Left ventricle myocardium inferior (tissue), 1 donor: Measurements from ENCODE around the gene ASPDH. TPM values are rescaled to one million over a fixed set of nuclear protein-coding genes. Genes with fewer than 3 reads are reported as not detected.

ENCODE experiments used
- DNase-seq: peaks from one replicate; pipeline ENCODE4 v3.0.0-alpha.2; 2020
- H3K27ac ChIP-seq: fragments of 200-600 bp; replicated peaks from 2 replicates; pipeline ENCODE4 v1.8.0; 2021
- H3K27me3 ChIP-seq: fragments of 200-600 bp; 2 replicates; pipeline ENCODE4 v1.8.0; 2021; ENCODE audit warnings: low read depth
- H3K36me3 ChIP-seq: fragments of 200-600 bp; 2 replicates; pipeline ENCODE4 v1.8.0; 2021
- H3K4me1 ChIP-seq: fragments of 200-600 bp; 2 replicates; pipeline ENCODE4 v1.8.0; 2021
- H3K4me3 ChIP-seq: fragments of 200-600 bp; 2 replicates; pipeline ENCODE4 v1.8.0; 2021; ENCODE audit warnings: mild to moderate bottlenecking, moderate library complexity
- H3K9me3 ChIP-seq: fragments of 200-600 bp; replicated peaks from 2 replicates; pipeline ENCODE4 v1.8.0; 2021
- intact Hi-C: fragments of 100-400 bp; cut with micrococcal nuclease; formaldehyde crosslinking; loops from one replicate; pipeline ENCODE4 v1.11.0; 2022
- total RNA-seq: library from RNA; stranded (reverse); fragmentation: NEBNext Ultra II Directional; extraction: Animal tissue kit (Norgen Biotek cat#: 25700); gene quantifications from one replicate; pipeline ENCODE4 v1.2.1, GENCODE V29; 2021
- TF ChIP-seq, protein P1 (sequence below): fragments of 200-600 bp; IDR thresholded peaks from 2 replicates; pipeline ENCODE4 v1.8.0; 2021; ENCODE audit warnings: antibody characterized with exemption, mild to moderate bottlenecking, borderline replicate concordance
- donor health status: DM: no; HTN: yes; CAD: no; lungs with severe emphysema.

Gene ASPDH
- total RNA-seq, 1 donor from 2014 or later: not detected

DNA sequence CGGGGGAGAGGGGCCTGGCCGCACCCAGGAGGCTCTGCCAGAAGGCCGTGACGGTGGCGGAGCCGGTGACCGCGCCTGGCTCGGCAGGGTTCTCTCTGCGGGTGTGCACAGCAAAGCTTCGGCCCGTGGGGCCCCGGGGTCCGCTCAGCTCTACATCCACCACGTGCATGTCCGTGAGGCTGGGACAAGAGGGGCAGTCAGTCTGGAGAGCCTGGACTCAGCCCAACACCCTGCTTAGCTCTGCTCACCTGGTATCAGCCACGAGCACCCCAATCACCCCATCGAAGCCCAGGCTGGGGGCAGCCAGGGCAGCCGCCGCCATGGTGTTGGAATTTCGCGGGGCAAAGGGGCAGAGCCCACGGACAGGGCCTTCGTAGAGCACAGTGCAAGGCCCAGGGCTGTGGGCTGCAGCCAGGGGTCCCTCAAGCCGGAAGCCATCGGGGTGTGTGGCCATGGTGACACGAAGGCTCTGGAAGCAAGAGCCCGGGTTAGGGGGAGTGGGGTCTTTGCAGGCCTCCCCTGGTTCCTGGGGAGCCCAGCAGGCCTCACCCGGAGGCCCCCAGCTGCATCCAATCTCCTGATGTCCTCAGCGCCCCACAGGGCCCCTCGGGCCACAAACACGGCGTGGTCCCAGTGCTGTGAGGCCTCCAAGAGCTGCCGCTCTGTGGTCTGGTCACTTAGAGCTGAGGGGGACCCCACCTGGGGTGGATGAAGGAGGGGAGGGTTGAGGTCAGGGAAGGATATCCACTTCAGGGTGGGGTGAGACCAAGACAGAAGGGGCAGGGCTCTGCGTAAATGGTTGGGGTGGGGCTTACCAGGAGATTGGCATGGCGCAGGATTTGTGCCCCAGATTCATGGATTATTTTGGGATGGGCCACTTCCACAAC, 1.4 kb downstream of the ASPDH start:
- Histone ChIP-seq H3K27ac (peak overlapping the region; percentile 85), H3K9me3 (no peaks in the 10 kb centered on the region), H3K4me1 (peaks cover 26% of the 10 kb centered on the region), H3K36me3 (no peaks in the 10 kb centered on the region), H3K4me3 (peak overlapping the region; percentile 86), H3K27me3 (no peaks in the 10 kb centered on the region)
- intact Hi-C loops: no loop called here
- DNase-seq: no peak
- TF ChIP-seq, protein P1, sequence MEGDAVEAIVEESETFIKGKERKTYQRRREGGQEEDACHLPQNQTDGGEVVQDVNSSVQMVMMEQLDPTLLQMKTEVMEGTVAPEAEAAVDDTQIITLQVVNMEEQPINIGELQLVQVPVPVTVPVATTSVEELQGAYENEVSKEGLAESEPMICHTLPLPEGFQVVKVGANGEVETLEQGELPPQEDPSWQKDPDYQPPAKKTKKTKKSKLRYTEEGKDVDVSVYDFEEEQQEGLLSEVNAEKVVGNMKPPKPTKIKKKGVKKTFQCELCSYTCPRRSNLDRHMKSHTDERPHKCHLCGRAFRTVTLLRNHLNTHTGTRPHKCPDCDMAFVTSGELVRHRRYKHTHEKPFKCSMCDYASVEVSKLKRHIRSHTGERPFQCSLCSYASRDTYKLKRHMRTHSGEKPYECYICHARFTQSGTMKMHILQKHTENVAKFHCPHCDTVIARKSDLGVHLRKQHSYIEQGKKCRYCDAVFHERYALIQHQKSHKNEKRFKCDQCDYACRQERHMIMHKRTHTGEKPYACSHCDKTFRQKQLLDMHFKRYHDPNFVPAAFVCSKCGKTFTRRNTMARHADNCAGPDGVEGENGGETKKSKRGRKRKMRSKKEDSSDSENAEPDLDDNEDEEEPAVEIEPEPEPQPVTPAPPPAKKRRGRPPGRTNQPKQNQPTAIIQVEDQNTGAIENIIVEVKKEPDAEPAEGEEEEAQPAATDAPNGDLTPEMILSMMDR: no peak

DNA sequence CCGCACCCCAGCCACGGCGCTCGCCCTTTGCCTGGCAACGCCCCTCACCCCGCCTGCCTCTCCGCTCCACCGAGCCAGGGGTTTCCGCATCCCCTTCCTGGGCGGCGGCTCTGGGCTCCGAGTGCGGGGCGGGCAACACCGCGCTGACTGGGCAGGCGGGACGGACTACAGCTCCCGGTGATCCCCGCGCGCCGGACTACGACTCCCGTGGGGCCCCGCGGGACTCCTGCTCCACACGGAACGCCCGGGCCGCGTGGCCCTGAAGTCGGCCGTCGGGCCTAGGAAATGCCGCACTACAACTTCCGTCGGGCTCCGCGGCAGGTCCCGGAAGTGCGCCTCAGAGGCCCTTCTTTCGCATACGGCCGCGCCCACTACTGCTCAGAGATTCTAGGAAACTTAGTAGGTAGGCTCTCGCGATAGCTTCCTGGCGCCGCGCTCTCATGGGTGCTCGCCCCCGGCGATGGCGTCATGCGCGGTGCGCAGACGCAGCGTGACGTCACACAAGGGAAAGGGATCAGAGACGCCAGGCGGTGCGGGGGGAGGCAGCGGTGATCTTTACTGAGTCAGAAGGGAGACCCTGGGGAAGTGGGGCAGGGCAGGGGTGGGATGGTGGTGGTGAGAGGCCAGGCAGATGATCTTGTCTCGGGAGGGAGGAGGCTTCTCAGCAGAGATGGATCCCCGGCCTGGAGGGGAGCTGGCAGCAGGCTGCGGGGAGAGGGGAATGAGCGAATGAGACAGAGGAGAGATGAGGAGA, 2.5 kb downstream of the ASPDH start, which contains the start of gene JOSD2:
JOSD2 (minus strand) TSS at position 123 of the 754 bp plus-strand sequence. CDS start 760 bp downstream, outside the sequence.
- Histone ChIP-seq H3K4me3 (peak within 1 kb of the TSS; percentile 86), H3K27ac (peak within 1 kb of the TSS; percentile 85)
- intact Hi-C loops: no loop called here

DNA sequence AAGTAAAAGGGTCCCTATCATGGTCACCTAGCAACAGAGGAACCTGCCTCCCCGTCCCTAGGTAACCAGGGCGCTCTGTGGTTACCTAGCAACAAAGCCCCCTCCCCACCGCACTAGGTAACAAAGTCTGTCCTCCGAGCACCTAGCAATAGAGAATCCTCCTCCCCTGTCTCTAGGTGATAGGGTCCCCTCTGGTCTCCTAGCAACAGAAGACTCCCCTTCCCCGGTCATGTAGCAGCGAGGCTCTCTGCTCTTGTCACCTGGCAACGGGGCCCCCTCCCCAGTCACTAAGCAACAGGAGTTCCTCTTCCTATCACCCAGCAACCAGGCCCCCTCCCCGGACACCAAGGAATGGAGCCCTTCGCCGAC, 3.0 kb downstream of the ASPDH start:
- Histone ChIP-seq H3K4me1 (peaks cover 26% of the 10 kb centered on the region), H3K27ac (peak overlapping the region; percentile 85), H3K4me3 (peak overlapping the region; percentile 86), H3K27me3 (no peaks in the 10 kb centered on the region), H3K9me3 (no peaks in the 10 kb centered on the region), H3K36me3 (peaks cover 8% of the 10 kb centered on the region)
- intact Hi-C loops: no loop called here
- TF ChIP-seq, protein P1: no peak
- no peak for DNase-seq

More for the DNA sequence above, 2.5 kb downstream of the ASPDH start, which contains the start of gene JOSD2:
- peak; percentile 99 for DNase-seq
- Histone ChIP-seq H3K27me3 (no peaks in the 10 kb centered on the region), H3K36me3 (peaks cover 3% of the 10 kb centered on the region), H3K9me3 (no peaks in the 10 kb centered on the region), H3K4me1 (peaks cover 26% of the 10 kb centered on the region)
- TF ChIP-seq, protein P1: no peak

DNA sequence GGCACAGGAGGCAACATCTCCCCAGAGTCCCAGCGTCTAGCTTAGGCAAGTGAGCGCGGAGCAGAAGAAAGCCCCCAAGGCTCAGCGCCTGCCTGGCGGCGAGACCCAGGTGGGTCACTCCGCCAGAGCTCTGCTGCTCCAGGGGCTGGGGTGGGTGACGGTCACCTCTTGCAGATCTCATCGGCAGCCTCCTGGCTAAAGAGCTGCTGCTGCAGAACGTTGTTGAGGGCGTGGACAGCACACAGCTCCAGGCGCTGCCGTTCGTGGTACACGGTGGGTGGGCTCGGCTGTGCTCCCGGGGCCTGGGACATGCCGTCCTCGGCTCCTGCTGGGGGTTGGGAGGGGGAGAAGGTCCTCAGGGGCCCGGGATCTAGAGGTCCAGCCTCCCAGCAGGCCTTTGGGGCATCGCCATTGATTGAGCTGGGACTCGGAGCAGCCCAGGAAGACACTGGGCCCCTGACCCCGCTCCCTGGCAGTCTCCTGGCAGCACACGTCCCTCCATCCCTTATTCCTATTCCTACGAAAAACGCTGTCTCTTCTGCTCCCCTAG, 3.5 kb downstream of the ASPDH start:
- H3K27me3 ChIP-seq: no peaks in the 10 kb centered on the region
- no peaks in the 10 kb centered on the region for H3K9me3 ChIP-seq
- peak overlapping the region; percentile 85 for H3K27ac ChIP-seq
- H3K36me3 ChIP-seq: peaks cover 9% of the 10 kb centered on the region
- H3K4me3 ChIP-seq: peak overlapping the region; percentile 86
- TF ChIP-seq, protein P1: no peak
- intact Hi-C loops: no loop called here
- no peak for DNase-seq
- peaks cover 26% of the 10 kb centered on the region for H3K4me1 ChIP-seq

DNA sequence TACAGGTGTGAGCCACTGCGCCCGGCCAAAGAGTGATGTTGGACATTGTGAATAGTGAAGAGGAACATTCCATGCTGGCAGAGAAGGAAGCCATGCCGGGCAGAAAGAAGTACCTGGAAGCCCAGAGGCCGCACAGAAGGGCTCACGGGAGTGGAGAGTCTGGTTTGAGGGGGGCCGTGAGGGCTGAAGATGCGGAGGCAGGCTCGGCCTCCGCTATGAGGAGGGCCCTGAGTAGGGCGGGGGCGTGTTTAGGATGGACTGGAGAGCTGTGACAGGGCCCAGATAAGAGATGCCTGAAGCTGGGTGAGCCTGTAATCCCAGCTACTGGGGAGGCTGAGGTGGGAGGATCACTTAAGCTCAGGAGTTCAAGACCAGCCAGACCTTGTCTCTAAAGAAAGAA, 4.3 kb downstream of the ASPDH start:
- H3K27ac ChIP-seq: no peak overlapping the region
- H3K4me1 ChIP-seq: peaks cover 26% of the 10 kb centered on the region
- H3K4me3 ChIP-seq: peak overlapping the region; percentile 86
- intact Hi-C loops: no loop called here
- peaks cover 9% of the 10 kb centered on the region for H3K36me3 ChIP-seq
- TF ChIP-seq, protein P1: no peak
- no peaks in the 10 kb centered on the region for H3K9me3 ChIP-seq
- H3K27me3 ChIP-seq: no peaks in the 10 kb centered on the region
- DNase-seq: no peak
